GM23338 (cell line): ENCODE measurements around the gene FGFR2. TPM values are rescaled to one million over a fixed set of nuclear protein-coding genes. Genes with fewer than 3 reads are reported as not detected.

Source experiments
- ATAC-seq: fragments of 200-7000 bp; cut with Tn5 transposase; 3 replicates; pipeline ENCODE4 v1.9.1; 2020
- DNase-seq: peaks from one replicate; pipeline ENCODE4 v3.0.0-alpha.2; 2015; ENCODE audit warnings: low spot score
- H2AFZ ChIP-seq: fragments of 200-600 bp; sonication (generic); 2 replicates; pipeline ENCODE4 v1.8.0; 2016; ENCODE audit warnings: antibody characterized with exemption, mild to moderate bottlenecking, moderate library complexity
- H3F3A ChIP-seq: fragments of 200-600 bp; sonication (generic); replicated peaks from 2 replicates; pipeline ENCODE4 v1.8.0; 2017; ENCODE audit warnings: antibody characterized with exemption, mixed run types, low read depth
- H3K27ac ChIP-seq: fragments of 200-600 bp; sonication (generic); 2 replicates; pipeline ENCODE4 v1.6.1; 2016; ENCODE audit warnings: low read depth
- H3K27me3 ChIP-seq: fragments of 200-600 bp; sonication (generic); 2 replicates; pipeline ENCODE4 v1.8.0; 2016; ENCODE audit warnings: mild to moderate bottlenecking, mixed run types, moderate library complexity; ENCODE audit not compliant: insufficient read depth
- H3K36me3 ChIP-seq: fragments of 200-600 bp; sonication (generic); 2 replicates; pipeline ENCODE4 v1.8.0; 2016; ENCODE audit warnings: mild to moderate bottlenecking; ENCODE audit not compliant: insufficient read depth
- H3K4me1 ChIP-seq: fragments of 200-600 bp; sonication (generic); 2 replicates; pipeline ENCODE4 v1.8.0; 2016; ENCODE audit warnings: mild to moderate bottlenecking, moderate library complexity; ENCODE audit not compliant: insufficient read depth
- H3K4me2 ChIP-seq: fragments of 200-600 bp; sonication (generic); 2 replicates; pipeline ENCODE4 v1.7.1; 2017; ENCODE audit warnings: mixed run types
- H3K4me3 ChIP-seq: fragments of 200-600 bp; sonication (generic); 2 replicates; pipeline ENCODE4 v1.6.1; 2016; ENCODE audit warnings: mixed run types
- H3K79me2 ChIP-seq: fragments of 200-600 bp; sonication (generic); replicated peaks from 2 replicates; pipeline ENCODE4 v1.8.0; 2017; ENCODE audit warnings: mild to moderate bottlenecking; ENCODE audit not compliant: insufficient read depth
- H3K9me2 ChIP-seq: fragments of 200-600 bp; sonication (generic); 2 replicates; pipeline ENCODE4 v1.8.0; 2017; ENCODE audit not compliant: insufficient read depth
- H4K20me1 ChIP-seq: fragments of 200-600 bp; sonication (generic); replicated peaks from 2 replicates; pipeline ENCODE4 v1.8.0; 2017; ENCODE audit warnings: mild to moderate bottlenecking; ENCODE audit not compliant: insufficient read depth
- H3K27ac Mint-ChIP-seq: 2 replicates; pipeline ENCODE4 v1.8.0; 2020; ENCODE audit warnings: inconsistent platforms, mild to moderate bottlenecking, moderate library complexity, mixed read lengths
- H3K27me3 Mint-ChIP-seq: 3 replicates; pipeline ENCODE4 v1.8.0; 2022; ENCODE audit warnings: low read depth, mild to moderate bottlenecking, moderate library complexity, mixed read lengths, inconsistent platforms; ENCODE audit not compliant: insufficient read depth, poor library complexity
- H3K36me3 Mint-ChIP-seq: 3 replicates; pipeline ENCODE4 v1.8.0; 2021; ENCODE audit warnings: low read depth, mild to moderate bottlenecking, inconsistent platforms, moderate library complexity, mixed read lengths
- H3K4me1 Mint-ChIP-seq: 3 replicates; pipeline ENCODE4 v1.8.0; 2020; ENCODE audit warnings: mild to moderate bottlenecking, inconsistent platforms, mixed read lengths
- H3K4me3 Mint-ChIP-seq: 3 replicates; pipeline ENCODE4 v1.8.0; 2021; ENCODE audit warnings: moderate library complexity, mild to moderate bottlenecking, inconsistent platforms, mixed read lengths
- H3K9me3 Mint-ChIP-seq: 3 replicates; pipeline ENCODE4 v1.8.0; 2020; ENCODE audit warnings: moderate library complexity, mild to moderate bottlenecking, inconsistent platforms, mixed read lengths
- CREB1 ChIP-seq: fragments of 250-450 bp; sonication (Bioruptor Pico); IDR thresholded peaks from 2 replicates; pipeline ENCODE4 v1.5.0; 2020; ENCODE audit warnings: low read depth, mild to moderate bottlenecking, moderate library complexity
- EZH2 ChIP-seq: fragments of 200-600 bp; sonication (generic); IDR thresholded peaks from one replicate; pipeline ENCODE4 v1.8.0; 2017; ENCODE audit warnings: antibody characterized with exemption, mild to moderate bottlenecking, low read depth; ENCODE audit not compliant: unreplicated experiment
- EZH2phosphoT487 ChIP-seq: fragments of 200-600 bp; sonication (generic); IDR thresholded peaks from one replicate; pipeline ENCODE4 v1.8.1; 2018; ENCODE audit warnings: antibody characterized with exemption; ENCODE audit not compliant: unreplicated experiment
- JUNB ChIP-seq: IDR thresholded peaks from one replicate; pipeline ENCODE4 v1.6.1; 2016; ENCODE audit warnings: antibody characterized with exemption; ENCODE audit not compliant: unreplicated experiment
- NANOG ChIP-seq: IDR thresholded peaks from 2 replicates; pipeline ENCODE4 v1.6.1; 2016; ENCODE audit warnings: antibody characterized with exemption, borderline replicate concordance
- POLR2AphosphoS5 ChIP-seq: IDR thresholded peaks from 2 replicates; pipeline ENCODE4 v1.6.1; 2016; ENCODE audit warnings: antibody characterized with exemption, low read depth
- STAT1 ChIP-seq: IDR thresholded peaks from one replicate; pipeline ENCODE4 v1.6.1; 2016; ENCODE audit warnings: antibody characterized with exemption; ENCODE audit not compliant: unreplicated experiment
- ZNF114 ChIP-seq: fragments of 250-450 bp; sonication (Bioruptor Pico); IDR thresholded peaks from 2 replicates; pipeline ENCODE4 v1.5.0; 2020; ENCODE audit warnings: mild to moderate bottlenecking, moderate library complexity
- ZNF331 ChIP-seq: fragments of 250-450 bp; sonication (Bioruptor Pico); IDR thresholded peaks from 2 replicates; pipeline ENCODE4 v1.5.0; 2020; ENCODE audit warnings: low read depth, mild to moderate bottlenecking, moderate library complexity
- polyA plus RNA-seq: library from polyadenylated mRNA; unstranded; fragments of >200 nt; fragmentation: Nextera tagmentation; extraction: Ambion mirVana; gene quantifications from 2 replicates; pipeline ENCODE4 v1.2.1, GENCODE V29; 2016
- total RNA-seq: library from RNA; depleted of rRNA; stranded (reverse); fragments of >200 nt; shearing (Covaris generic); gene quantifications from 2 replicates; pipeline ENCODE4 v1.2.3, GENCODE V29; 2014
- TF ChIP-seq, protein P1 (sequence below), 2 experiments: fragments of 200-600 bp in 1 of 2; sonication (generic) in 1 of 2; conservative IDR thresholded peaks; 2 replicates each; pipeline versions ENCODE4 v1.5.1 to v1.6.1; 2016 to 2017; ENCODE audit warnings: antibody characterized with exemption in 2 of 2, low read depth in 2 of 2, mild to moderate bottlenecking in 2 of 2, moderate library complexity in 1 of 2
- TF ChIP-seq, protein P2 (sequence below): fragments of 250-450 bp; sonication (Bioruptor Pico); IDR thresholded peaks from 2 replicates; pipeline ENCODE4 v1.5.0; 2020; ENCODE audit warnings: mild to moderate bottlenecking, moderate library complexity
- TF ChIP-seq, protein P3 (sequence below): IDR thresholded peaks from 2 replicates; pipeline ENCODE4 v1.6.1; 2016; ENCODE audit warnings: antibody characterized with exemption
- TF ChIP-seq, protein P4 (sequence below): IDR thresholded peaks from one replicate; pipeline ENCODE4 v1.6.1; 2018; ENCODE audit warnings: antibody characterized with exemption; ENCODE audit not compliant: unreplicated experiment

The FGFR2 gene
- total and polyA plus RNA-seq, 2 experiments from 2014 or later = 31.1 to 106 TPM

DNA sequence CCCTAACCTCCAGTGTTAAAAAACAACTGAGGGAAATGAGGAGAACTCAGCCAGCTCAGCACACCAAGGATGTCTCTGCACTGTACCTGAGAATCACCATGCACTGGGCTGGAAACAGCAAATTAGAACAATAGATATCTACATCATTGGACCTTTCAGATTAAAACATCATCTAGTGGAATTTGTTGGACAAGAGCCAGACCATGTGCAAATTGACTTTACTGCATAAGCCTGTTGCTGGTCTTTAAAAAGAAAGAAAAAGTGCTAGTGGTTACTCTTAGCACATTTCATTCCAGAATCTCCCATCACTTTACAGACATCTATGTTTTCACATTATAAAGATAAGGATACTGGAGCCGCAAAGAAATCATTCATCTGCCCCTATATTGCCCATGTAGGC, 75.4 kb downstream of the FGFR2 start:
- TF ChIP-seq, protein P1, sequence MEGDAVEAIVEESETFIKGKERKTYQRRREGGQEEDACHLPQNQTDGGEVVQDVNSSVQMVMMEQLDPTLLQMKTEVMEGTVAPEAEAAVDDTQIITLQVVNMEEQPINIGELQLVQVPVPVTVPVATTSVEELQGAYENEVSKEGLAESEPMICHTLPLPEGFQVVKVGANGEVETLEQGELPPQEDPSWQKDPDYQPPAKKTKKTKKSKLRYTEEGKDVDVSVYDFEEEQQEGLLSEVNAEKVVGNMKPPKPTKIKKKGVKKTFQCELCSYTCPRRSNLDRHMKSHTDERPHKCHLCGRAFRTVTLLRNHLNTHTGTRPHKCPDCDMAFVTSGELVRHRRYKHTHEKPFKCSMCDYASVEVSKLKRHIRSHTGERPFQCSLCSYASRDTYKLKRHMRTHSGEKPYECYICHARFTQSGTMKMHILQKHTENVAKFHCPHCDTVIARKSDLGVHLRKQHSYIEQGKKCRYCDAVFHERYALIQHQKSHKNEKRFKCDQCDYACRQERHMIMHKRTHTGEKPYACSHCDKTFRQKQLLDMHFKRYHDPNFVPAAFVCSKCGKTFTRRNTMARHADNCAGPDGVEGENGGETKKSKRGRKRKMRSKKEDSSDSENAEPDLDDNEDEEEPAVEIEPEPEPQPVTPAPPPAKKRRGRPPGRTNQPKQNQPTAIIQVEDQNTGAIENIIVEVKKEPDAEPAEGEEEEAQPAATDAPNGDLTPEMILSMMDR (conservative IDR thresholded peaks at IDR 0.05; ENCODE audit: low read depth in 2 of 2) = no peak
- TF ChIP-seq, protein P2, sequence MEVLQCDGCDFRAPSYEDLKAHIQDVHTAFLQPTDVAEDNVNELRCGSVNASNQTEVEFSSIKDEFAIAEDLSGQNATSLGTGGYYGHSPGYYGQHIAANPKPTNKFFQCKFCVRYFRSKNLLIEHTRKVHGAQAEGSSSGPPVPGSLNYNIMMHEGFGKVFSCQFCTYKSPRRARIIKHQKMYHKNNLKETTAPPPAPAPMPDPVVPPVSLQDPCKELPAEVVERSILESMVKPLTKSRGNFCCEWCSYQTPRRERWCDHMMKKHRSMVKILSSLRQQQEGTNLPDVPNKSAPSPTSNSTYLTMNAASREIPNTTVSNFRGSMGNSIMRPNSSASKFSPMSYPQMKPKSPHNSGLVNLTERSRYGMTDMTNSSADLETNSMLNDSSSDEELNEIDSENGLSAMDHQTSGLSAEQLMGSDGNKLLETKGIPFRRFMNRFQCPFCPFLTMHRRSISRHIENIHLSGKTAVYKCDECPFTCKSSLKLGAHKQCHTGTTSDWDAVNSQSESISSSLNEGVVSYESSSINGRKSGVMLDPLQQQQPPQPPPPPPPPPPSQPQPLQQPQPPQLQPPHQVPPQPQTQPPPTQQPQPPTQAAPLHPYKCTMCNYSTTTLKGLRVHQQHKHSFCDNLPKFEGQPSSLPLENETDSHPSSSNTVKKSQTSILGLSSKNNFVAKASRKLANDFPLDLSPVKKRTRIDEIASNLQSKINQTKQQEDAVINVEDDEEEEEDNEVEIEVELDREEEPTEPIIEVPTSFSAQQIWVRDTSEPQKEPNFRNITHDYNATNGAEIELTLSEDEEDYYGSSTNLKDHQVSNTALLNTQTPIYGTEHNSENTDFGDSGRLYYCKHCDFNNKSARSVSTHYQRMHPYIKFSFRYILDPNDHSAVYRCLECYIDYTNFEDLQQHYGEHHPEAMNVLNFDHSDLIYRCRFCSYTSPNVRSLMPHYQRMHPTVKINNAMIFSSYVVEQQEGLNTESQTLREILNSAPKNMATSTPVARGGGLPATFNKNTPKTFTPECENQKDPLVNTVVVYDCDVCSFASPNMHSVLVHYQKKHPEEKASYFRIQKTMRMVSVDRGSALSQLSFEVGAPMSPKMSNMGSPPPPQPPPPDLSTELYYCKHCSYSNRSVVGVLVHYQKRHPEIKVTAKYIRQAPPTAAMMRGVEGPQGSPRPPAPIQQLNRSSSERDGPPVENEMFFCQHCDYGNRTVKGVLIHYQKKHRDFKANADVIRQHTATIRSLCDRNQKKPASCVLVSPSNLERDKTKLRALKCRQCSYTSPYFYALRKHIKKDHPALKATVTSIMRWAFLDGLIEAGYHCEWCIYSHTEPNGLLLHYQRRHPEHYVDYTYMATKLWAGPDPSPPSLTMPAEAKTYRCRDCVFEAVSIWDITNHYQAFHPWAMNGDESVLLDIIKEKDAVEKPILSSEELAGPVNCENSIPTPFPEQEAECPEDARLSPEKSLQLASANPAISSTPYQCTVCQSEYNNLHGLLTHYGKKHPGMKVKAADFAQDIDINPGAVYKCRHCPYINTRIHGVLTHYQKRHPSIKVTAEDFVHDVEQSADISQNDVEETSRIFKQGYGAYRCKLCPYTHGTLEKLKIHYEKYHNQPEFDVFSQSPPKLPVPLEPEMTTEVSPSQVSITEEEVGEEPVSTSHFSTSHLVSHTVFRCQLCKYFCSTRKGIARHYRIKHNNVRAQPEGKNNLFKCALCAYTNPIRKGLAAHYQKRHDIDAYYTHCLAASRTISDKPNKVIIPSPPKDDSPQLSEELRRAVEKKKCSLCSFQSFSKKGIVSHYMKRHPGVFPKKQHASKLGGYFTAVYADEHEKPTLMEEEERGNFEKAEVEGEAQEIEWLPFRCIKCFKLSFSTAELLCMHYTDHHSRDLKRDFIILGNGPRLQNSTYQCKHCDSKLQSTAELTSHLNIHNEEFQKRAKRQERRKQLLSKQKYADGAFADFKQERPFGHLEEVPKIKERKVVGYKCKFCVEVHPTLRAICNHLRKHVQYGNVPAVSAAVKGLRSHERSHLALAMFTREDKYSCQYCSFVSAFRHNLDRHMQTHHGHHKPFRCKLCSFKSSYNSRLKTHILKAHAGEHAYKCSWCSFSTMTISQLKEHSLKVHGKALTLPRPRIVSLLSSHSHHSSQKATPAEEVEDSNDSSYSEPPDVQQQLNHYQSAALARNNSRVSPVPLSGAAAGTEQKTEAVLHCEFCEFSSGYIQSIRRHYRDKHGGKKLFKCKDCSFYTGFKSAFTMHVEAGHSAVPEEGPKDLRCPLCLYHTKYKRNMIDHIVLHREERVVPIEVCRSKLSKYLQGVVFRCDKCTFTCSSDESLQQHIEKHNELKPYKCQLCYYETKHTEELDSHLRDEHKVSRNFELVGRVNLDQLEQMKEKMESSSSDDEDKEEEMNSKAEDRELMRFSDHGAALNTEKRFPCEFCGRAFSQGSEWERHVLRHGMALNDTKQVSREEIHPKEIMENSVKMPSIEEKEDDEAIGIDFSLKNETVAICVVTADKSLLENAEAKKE (CRISPR knock-in tag) = no peak
- TF ChIP-seq CREB1 (CRISPR knock-in tag) (no peak), ZNF114 (no peak), EZH2 (no peak), STAT1 (no peak), POLR2AphosphoS5 (no peak), JUNB (no peak), NANOG (no peak), EZH2phosphoT487 (no peak), ZNF331 (CRISPR knock-in tag) (no peak)
- TF ChIP-seq, protein P3, sequence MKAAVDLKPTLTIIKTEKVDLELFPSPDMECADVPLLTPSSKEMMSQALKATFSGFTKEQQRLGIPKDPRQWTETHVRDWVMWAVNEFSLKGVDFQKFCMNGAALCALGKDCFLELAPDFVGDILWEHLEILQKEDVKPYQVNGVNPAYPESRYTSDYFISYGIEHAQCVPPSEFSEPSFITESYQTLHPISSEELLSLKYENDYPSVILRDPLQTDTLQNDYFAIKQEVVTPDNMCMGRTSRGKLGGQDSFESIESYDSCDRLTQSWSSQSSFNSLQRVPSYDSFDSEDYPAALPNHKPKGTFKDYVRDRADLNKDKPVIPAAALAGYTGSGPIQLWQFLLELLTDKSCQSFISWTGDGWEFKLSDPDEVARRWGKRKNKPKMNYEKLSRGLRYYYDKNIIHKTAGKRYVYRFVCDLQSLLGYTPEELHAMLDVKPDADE = no peak
- TF ChIP-seq, protein P4, sequence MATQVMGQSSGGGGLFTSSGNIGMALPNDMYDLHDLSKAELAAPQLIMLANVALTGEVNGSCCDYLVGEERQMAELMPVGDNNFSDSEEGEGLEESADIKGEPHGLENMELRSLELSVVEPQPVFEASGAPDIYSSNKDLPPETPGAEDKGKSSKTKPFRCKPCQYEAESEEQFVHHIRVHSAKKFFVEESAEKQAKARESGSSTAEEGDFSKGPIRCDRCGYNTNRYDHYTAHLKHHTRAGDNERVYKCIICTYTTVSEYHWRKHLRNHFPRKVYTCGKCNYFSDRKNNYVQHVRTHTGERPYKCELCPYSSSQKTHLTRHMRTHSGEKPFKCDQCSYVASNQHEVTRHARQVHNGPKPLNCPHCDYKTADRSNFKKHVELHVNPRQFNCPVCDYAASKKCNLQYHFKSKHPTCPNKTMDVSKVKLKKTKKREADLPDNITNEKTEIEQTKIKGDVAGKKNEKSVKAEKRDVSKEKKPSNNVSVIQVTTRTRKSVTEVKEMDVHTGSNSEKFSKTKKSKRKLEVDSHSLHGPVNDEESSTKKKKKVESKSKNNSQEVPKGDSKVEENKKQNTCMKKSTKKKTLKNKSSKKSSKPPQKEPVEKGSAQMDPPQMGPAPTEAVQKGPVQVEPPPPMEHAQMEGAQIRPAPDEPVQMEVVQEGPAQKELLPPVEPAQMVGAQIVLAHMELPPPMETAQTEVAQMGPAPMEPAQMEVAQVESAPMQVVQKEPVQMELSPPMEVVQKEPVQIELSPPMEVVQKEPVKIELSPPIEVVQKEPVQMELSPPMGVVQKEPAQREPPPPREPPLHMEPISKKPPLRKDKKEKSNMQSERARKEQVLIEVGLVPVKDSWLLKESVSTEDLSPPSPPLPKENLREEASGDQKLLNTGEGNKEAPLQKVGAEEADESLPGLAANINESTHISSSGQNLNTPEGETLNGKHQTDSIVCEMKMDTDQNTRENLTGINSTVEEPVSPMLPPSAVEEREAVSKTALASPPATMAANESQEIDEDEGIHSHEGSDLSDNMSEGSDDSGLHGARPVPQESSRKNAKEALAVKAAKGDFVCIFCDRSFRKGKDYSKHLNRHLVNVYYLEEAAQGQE = no peak
- DNase-seq (no peak), ATAC-seq (no peak)
- Histone ChIP-seq H2AFZ (no peak overlapping the region), H4K20me1 (peaks cover 14% of the 10 kb centered on the region; the same call in 1 of the 2 replicates), H3K27me3 (no peaks in the 10 kb centered on the region), H3F3A (no peaks in the 10 kb centered on the region), H3K27ac (no peak overlapping the region), H3K4me2 (no peak overlapping the region), H3K4me1 (peaks cover 27% of the 10 kb centered on the region), H3K79me2 (peaks cover 99% of the 10 kb centered on the region), H3K9me2 (no peaks in the 10 kb centered on the region), H3K4me3 (no peak overlapping the region), H3K36me3 (peaks cover 43% of the 10 kb centered on the region)
- Mint-ChIP-seq H3K9me3 (0 out of 3 replicates have a peak, but pooled peaks cover 3% of the 10 kb centered on the region), H3K27me3 (peaks cover 4% of the 10 kb centered on the region), H3K4me1 (peaks cover 25% of the 10 kb centered on the region), H3K36me3 (peaks cover 87% of the 10 kb centered on the region), H3K4me3 (no peak overlapping the region), H3K27ac (no peak overlapping the region)
